ES-I3 (cell line): Measurements from ENCODE around the gene CLDN7.

ENCODE experiments used
- H3K36me3 ChIP-seq: 2 replicates; pipeline ENCODE4 v1.6.1; 2013; ENCODE audit warnings: mild to moderate bottlenecking, low read length, control low read depth, moderate library complexity; ENCODE audit not compliant: insufficient read depth
- H3K4me1 ChIP-seq: 2 replicates; pipeline ENCODE4 v1.6.1; 2013; ENCODE audit warnings: mild to moderate bottlenecking, control low read depth, low read length; ENCODE audit not compliant: insufficient read depth
- H3K9ac ChIP-seq: 2 replicates; pipeline ENCODE4 v1.6.1; 2013; ENCODE audit warnings: low read depth, mild to moderate bottlenecking, low read length, moderate library complexity
- H3K9me3 ChIP-seq: 2 replicates; pipeline ENCODE4 v1.6.1; 2013; ENCODE audit warnings: mild to moderate bottlenecking, low read length, moderate library complexity; ENCODE audit not compliant: control insufficient read depth, insufficient read depth

CLDN7 gene

GRCh38 chr17:7240375-7240774 is 21.9 kb downstream of the CLDN7 start:
- Histone ChIP-seq H3K9me3 (no peaks in the 10 kb centered on the region), H3K36me3 (peaks cover 10% of the 10 kb centered on the region), H3K9ac (no peak overlapping the region), H3K4me1 (peaks cover 18% of the 10 kb centered on the region)

- peaks cover 10% of the 10 kb centered on the region for H3K36me3 ChIP-seq
- peaks cover 18% of the 10 kb centered on the region for H3K4me1 ChIP-seq
- peak within 1 kb of the TSS; percentile 98 for H3K9ac ChIP-seq
- no peaks in the 10 kb centered on the region for H3K9me3 ChIP-seq
Observed at GRCh38 chr17:7239091-7240027, 22.9 kb downstream of the CLDN7 start, which contains the start of gene PHF23. TSS of gene PHF23 (minus strand) at chr17:7239457. CDS start at chr17:7239279, 178 bp downstream.

GRCh38 chr17:7238420-7239090 is 23.7 kb downstream of the CLDN7 start:
- H3K9ac ChIP-seq: peak overlapping the region; percentile 98
- peaks cover 10% of the 10 kb centered on the region for H3K36me3 ChIP-seq
- peaks cover 18% of the 10 kb centered on the region for H3K4me1 ChIP-seq
- H3K9me3 ChIP-seq: no peaks in the 10 kb centered on the region

GRCh38 chr17:7237761-7238419 is 24.4 kb downstream of the CLDN7 start:
- peak overlapping the region; percentile 58 for H3K9ac ChIP-seq
- no peaks in the 10 kb centered on the region for H3K9me3 ChIP-seq
- H3K4me1 ChIP-seq: peaks cover 18% of the 10 kb centered on the region
- H3K36me3 ChIP-seq: peaks cover 10% of the 10 kb centered on the region

- Histone ChIP-seq H3K9me3 (no peaks in the 10 kb centered on the region), H3K9ac (peak overlapping the region; percentile 58; the same call in 1 of the 2 replicates), H3K36me3 (peaks cover 10% of the 10 kb centered on the region), H3K4me1 (peaks cover 18% of the 10 kb centered on the region)
Observed at GRCh38 chr17:7237266-7237760, 25.0 kb downstream of the CLDN7 start.

GRCh38 chr17:7236808-7237207 is 25.5 kb downstream of the CLDN7 start:
- Histone ChIP-seq H3K9ac (no peak overlapping the region), H3K9me3 (no peaks in the 10 kb centered on the region), H3K4me1 (peaks cover 23% of the 10 kb centered on the region), H3K36me3 (peaks cover 10% of the 10 kb centered on the region)

GRCh38 chr17:7235693-7236665 is 26.3 kb downstream of the CLDN7 start:
- H3K9me3 ChIP-seq: no peaks in the 10 kb centered on the region
- peaks cover 10% of the 10 kb centered on the region for H3K36me3 ChIP-seq
- H3K9ac ChIP-seq: no peak overlapping the region
- H3K4me1 ChIP-seq: peaks cover 17% of the 10 kb centered on the region

- no peaks in the 10 kb centered on the region for H3K9me3 ChIP-seq
- H3K4me1 ChIP-seq: peaks cover 10% of the 10 kb centered on the region
- peak within 1 kb of the TSS; percentile 98 for H3K9ac ChIP-seq
- peaks cover 15% of the 10 kb centered on the region for H3K36me3 ChIP-seq
Observed at GRCh38 chr17:7234083-7234951, 28.0 kb downstream of the CLDN7 start, which contains the start of gene DVL2. TSS of gene DVL2 (minus strand) at chr17:7234517. CDS start at chr17:7234262, 255 bp downstream.

- peaks cover 15% of the 10 kb centered on the region for H3K36me3 ChIP-seq
- H3K4me1 ChIP-seq: peaks cover 10% of the 10 kb centered on the region
- H3K9ac ChIP-seq: peak overlapping the region; percentile 98
- H3K9me3 ChIP-seq: no peaks in the 10 kb centered on the region
Observed at GRCh38 chr17:7233701-7234082, 28.6 kb downstream of the CLDN7 start.

GRCh38 chr17:7232114-7232513 is 30.2 kb downstream of the CLDN7 start:
- Histone ChIP-seq H3K36me3 (peaks cover 22% of the 10 kb centered on the region), H3K9me3 (no peaks in the 10 kb centered on the region), H3K9ac (no peak overlapping the region; the same call in 1 of the 2 replicates), H3K4me1 (peaks cover 6% of the 10 kb centered on the region)

- Histone ChIP-seq H3K4me1 (peaks cover 4% of the 10 kb centered on the region; the same call in 1 of the 2 replicates), H3K9me3 (no peaks in the 10 kb centered on the region), H3K36me3 (peaks cover 15% of the 10 kb centered on the region; the same call in 1 of the 2 replicates), H3K9ac (no peak overlapping the region)
Observed at GRCh38 chr17:7229504-7229903, 32.8 kb downstream of the CLDN7 start.

- Histone ChIP-seq H3K9ac (no peak overlapping the region), H3K36me3 (peaks cover 16% of the 10 kb centered on the region; the same call in 1 of the 2 replicates), H3K9me3 (no peaks in the 10 kb centered on the region), H3K4me1 (peaks cover 4% of the 10 kb centered on the region; the same call in 1 of the 2 replicates)
Observed at GRCh38 chr17:7228920-7229319, 33.4 kb downstream of the CLDN7 start.
